NCI-H524 (cell line): ENCODE measurements around the gene PTH.

Source experiments
- DNase-seq, 2 experiments: peaks; one replicate each; lab custom pipeline; 2025; lab: John Stamatoyannopoulos, UW

PTH gene

DNA sequence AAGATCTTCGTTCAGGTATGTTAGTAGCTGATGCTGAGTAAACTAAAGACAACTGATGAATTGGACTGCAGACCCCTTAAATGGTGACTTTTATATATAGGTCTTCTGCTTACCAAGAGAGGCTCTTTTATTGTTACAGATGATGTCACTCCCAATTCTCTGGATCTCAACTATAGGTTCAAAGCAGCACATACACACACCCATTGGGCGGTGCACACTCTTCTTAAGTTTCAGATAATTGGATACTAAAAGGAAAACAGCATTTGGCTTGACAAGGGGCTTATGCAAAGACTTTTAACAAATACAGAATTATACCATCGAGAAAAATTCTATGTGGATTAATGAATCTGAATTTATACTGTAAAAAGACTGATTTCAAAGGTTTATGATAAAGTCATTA lies at the start of gene PTH:
TSS of gene PTH (minus strand) at position 69 of the 400 bp plus-strand sequence. CDS start 3,142 bp downstream, outside the sequence.
- DNase-seq = peak in 1 of 2 experiments; percentile 3

DNA sequence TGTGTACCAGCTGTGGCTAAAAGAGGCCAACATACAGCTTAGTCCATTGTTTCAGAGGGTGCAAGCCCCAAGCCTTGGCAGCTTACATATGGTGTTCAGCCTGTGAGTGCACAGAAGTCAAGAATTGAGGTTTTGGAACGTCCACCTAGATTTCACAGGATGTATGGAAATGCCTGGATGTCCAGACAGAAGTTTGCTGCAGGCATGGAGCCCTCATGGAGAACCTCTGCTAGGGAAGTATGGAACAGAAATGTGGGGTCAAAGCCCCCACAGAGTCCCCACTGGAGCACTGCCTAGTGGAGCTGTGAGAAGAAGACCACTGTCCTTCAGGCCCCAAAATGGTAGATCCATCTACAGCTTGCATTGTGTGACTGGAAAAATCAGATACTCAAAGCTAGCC lies 42.2 kb upstream of the PTH start:
- no peak for DNase-seq

DNA sequence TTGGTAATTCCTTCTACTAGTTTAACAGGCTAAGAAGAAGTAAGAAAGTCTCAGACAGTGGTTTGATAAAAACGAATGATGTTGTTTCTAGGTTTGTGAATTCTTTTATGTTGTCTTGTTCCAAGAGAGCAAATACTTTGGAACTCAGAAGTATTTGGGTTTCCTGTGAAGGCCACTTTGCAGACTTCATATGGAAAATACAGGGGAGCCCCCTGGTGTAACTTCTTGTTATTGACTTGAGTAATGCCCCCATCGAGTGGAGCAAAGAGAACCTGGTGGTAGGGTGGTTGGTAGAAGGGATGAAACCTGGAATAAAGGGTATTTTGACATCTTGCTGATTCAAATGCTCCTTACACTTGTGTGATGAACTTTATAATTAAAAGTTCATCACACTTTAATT lies 40.0 kb upstream of the PTH start:
- DNase-seq = peak in 1 of 2 experiments; percentile 32

DNA sequence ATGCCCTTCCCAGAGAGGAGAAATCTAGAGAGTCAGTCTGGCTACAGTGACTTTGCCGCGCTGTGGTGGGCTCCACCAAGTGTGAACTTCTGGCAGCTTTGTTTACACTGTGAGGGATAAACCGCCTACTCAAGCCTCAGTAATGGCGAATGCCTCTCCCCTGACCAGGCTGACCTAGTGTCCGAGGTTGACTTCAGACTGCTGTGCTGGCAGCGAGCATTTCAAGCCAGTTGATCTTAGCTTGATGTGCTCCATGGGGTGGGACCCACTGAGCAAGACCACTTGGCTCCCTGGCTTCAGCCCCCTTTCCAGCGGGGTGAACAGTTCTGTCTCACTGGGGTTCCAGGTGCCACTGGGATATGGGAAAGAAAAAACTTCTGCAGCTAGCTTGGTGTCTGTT lies 38.6 kb upstream of the PTH start:
- no peak for DNase-seq

DNA sequence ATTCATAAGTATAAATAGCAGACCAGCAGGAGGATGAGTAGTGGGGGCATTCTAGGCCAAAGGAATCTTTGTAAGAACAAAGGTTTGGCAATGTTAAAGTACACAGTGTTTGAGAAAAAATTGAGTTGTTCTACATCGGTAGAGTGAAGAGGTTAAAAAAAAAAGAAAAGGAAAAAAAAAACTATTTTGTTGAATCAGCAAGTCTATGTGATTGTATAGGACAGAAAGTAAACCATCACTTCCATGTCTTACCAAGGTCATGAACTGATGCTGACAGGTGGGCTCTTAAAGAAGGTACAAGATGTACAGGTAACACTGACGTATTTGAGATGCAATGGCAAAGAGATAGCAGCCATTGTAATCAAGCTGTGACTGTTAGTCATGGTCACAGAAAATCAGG lies 29.5 kb upstream of the PTH start:
- DNase-seq = no peak

DNA sequence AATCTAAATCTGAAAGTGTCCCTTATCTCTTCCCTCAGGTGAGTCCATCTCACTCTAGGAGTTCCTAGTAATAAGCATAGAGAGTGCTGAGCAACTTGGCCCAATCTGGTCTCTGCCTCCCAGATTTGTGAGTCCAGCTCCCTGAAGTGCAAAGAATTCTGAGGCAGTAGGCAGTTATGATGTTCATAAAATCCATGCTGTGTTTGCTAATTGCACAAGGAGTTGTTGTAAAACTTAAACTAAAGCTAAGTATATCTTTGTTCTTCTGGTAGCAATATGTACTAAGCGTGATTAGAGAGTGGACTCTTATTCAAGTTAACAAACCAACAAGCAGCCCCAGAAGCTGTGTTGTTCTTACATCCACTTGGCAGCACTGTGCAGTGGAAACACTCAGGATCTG lies 7.6 kb upstream of the PTH start:
- no peak for DNase-seq

DNA sequence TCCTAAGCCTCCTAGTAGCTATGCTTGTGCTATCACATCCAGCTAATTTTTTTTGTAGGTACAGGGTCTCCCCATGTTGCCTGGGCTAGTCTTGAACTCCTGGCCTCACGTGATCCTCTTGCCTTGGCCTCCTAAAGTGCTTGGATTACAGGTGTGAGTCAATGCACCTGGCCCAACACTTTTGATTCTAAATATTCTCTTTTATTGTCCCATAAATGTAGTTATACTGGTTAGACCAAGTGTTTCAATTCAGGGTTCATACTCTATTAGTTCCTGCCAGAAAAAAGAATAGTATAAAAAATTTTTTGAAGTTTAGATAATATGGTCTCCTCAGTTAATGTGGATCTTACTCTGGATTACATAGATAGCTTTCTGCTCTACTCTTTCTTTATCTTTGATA lies 6.7 kb upstream of the PTH start:
- DNase-seq = no peak

DNA sequence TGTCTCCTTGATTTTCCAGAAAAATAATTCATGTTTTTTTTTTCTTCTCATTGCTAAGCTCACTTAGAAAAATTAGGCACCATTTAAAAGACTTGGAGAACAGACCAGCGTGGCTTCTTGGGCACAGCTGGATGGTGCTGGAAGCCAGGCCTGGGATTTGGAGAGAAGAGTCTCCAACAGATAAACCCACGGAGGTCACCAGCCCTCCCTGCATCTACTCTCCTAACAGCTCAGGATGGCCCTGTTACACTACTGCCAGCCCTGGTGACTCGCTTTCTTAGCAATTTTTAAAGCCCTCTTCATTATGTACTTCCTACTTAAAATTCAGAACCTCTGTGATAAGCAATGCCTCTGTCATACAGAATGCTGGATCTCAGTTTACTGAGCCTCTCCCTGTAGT lies 1.7 kb downstream of the PTH start:
- no peak for DNase-seq

DNA sequence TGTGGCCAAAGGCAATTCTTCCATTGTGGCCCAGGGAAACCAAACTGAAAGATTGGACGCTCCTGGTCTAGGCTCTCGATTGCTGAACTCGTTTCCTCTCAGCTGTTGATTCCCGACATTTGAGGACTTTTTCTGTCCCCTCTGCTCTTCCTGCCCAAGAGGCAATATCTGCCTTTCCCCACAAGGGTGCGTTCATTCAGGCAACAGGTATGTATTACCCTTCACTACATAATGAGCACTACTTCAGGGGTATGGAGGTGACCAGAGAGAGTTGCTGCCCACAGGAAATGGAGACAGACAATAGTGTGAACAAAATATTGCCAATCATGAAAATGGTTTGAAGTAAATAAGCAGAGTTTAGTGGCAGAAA lies 8.2 kb downstream of the PTH start:
- DNase-seq = peak in 1 of 2 experiments; percentile 2

DNA sequence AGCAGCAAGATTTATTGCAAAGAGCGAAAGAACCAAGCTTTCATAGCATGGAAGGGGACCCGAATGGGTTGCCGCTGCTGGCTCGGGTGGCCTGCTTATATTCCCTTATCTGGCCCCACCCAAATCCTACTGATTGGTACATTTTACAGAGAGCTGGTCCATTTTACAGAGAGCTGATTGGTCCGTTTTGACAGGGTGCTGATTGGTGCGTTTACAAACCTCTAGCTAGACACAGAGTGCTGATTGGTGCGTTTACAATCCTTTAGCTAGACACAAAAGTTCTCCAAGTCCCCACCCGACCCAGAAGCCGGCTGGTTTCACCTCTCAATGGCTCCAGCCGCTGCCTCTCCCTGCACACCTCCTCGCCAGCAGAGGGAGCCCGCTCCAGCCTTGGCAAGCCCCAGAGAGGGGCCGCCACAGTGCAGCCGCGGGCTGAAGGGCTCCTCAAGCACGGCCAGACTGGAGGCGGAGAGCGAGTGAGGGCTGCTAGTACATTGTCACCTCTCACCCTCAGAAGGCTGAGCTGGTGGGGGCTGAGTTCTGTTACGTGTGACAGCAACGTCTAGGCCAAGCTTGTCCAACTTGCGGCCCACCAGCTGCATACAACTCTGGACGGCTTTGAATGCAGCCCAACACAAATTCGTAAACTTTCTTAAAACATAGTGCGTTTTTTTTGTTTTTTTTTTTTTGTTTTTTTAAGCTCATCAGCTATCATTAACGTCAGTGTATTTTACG lies 8.7 kb downstream of the PTH start:
- peak; percentile 16 to 49 for DNase-seq

DNA sequence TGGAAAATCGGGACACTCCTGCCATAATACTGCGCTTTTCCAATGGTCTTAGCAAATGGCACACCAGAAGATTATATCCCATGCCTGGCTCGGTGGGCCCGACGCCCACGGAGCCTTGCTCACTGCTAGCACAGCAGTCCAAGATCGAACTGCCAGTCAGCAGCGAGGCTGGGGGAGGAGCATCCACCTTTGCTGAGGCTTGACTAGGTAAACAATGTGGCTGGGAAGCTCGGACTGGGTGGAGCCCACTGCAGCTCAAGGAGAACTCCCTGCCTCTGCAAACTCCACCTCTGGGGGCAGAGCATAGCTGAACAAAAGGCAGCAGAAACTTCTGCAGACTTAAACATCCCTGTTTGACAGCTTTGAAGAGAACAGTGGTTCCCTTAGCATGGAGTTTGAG lies 15.6 kb downstream of the PTH start:
- no peak for DNase-seq

DNA sequence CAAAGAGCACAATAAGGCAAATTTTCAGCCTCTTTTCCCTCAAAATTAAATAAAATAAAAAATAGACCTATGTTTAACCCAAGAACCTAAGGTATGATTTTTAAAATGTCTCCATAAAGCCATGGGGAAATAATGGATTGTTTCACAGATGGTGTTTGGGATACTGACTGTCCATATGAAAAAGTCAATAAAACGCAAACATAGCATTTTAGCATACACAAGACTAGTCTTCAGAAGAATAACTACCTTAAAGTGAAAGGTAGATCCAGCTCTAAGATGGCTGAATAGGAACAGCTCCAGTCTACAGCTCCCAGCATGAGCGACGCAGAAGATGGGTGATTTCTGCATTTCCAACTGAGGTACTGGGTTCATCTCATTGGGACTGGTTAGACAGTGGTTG lies 16.1 kb downstream of the PTH start:
- no peak for DNase-seq

DNA sequence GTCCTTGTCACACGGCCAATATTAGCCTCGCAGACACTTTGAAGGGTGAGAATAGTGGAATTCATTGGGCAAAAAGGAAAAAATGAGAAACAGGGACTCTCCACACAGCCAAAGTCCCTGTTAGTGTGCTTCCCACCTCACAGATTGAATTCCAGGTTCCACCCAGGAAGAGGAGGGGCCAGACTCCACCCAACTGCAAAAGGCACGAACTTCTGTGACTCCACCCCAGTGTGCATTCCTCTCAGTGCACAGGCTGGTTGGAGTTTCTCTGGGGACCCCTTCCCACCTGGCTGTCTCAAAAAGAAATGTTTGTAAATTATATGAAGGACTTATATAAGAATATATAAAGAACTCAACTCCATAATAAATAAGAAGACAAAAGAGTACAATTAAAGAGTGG lies 20.7 kb downstream of the PTH start:
- DNase-seq = no peak

DNA sequence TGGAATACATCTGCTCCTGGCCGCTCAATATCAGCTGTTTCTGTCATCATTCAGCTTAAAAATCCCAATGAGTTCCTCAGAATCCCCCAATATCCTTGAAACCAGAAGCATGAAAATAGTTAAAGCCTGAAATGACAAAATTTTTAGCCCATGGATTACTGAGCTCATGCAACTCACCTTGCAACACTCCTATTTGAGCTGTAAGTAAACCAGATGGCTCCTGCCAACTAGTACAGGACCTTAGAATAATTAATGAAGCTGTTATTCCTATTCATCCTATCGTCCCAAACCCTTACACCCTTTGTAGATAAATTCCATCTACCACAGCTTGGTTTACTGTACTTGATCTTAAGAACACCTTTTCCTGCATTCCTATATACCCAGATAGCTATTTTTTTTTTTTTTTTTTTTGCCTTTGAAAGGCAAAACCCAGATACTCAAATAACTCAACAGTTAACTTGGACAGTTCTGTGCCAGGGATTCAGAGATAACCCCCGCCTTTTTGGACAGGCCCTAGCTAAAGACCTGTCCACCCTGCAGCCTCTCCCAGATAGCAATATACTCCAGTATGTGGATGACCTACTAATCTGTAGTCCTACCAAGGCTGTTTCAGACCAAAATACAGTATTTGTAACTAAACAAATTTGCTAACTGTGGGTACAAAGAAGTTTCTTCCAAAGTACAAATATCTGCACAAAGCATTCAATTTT lies 22.6 kb downstream of the PTH start:
- no peak for DNase-seq

DNA sequence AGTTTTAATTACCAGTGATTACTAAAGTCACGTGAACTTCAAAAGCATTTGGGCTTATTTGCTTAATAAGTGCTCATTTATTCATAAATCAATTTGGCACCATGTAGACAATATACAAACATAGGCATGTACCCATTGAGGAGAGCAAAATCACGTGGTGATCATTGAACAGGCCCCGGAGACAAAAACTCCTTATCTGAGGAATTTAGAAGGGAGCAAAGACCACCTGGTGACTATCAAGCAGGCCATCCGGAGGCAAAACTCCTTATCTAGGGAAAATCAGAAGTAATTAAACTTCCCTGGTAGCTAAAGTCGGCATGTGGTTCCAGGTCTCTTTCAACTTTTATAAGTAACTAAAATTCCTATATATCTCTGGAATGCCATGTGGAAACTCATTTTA lies 27.0 kb downstream of the PTH start:
- no peak for DNase-seq

DNA sequence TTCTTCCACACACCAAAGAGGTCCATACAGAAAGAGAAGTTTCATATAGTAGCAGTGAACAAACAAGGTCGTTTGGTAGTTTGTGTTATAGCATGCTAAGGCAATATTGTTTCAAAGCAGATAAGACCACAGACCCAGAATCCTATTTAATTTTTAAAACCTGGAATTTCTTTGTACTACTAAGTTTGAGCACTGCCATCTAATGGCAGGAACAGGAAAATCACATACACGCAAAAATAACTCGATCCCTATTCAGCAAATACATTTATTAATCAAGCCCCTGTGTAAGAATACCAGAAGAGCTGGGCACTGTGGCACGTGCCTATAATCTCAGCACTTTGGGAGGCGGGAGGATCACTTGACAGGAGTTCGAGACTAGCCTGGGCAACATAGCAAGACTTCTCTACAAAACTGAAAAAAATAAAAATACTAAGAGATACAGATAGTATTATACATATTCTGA lies 29.9 kb downstream of the PTH start:
- DNase-seq = peak in 1 of 2 experiments; percentile 59

DNA sequence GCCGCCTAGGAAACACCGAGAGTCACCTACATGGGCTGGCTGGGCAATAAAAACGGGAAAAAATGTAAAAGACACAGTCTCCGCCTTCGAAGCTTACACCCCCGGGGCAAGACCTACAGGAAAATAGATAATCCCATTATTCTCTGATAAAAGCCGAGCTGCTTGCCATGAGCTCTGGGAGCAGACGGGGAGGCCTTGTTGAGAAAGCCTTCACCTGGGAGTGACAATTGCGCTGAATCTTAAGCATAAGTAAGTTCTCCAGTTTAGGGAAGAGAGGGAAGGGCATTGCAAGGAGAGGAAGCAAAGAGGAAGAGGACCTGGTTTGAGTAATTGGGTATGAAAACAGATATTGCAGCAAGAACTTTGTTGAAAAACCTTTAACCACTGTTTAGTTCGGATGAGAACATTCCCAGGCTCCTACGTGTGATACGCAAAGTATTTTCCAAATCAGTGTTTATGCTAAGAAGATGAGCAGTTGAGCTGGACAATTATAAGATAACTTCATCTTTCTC lies 32.0 kb downstream of the PTH start:
- peak in 1 of 2 experiments; percentile 54 for DNase-seq

DNA sequence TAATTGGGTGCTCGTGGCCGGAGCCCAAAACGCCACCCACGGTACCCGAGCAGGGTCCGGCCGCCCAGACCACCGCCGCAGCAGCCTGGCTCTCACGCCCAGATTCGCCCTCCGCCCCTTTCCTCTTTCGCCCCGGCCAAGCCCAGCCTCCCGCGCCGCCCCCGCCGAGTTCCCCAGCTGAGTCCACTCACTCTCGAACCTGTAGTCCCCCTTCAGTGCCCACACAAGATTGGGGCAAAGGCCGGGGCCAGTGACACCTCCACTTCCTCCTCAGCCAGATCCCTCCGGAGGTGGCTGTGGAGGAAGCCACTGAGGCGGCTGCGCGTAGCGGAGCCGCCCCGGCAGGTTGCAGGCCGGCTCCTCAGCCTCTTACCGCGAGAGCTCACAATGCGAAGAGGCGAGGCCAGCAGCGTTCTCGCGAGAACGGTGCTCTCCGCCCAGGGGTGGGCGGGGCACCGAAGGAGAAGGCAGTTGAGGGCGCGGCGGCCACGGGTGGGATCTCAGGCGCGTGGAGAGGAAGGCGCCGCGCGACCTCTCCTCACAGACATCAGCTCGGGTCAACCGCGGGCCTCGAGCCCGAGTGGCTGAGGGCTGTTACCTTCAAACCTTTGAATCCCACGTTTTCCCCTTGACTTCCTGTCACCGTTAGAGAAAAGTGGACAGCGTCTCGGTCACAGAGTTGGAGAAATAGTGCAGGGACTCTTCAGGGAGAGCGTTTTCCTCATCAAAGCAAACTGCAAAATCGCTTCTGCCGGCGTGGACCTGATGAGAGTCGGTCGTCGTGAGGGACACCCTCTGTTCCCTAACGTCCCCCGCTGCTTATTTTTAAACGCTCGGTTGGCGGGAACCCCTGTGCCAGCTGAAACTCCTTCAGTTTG lies 32.7 kb downstream of the PTH start, which contains the start of gene BTBD10:
TSS of gene BTBD10 (minus strand) at position 322 of the 878 bp plus-strand sequence. CDS start 18,098 bp downstream, outside the sequence.
- DNase-seq = peak; percentile 88 to 93

DNA sequence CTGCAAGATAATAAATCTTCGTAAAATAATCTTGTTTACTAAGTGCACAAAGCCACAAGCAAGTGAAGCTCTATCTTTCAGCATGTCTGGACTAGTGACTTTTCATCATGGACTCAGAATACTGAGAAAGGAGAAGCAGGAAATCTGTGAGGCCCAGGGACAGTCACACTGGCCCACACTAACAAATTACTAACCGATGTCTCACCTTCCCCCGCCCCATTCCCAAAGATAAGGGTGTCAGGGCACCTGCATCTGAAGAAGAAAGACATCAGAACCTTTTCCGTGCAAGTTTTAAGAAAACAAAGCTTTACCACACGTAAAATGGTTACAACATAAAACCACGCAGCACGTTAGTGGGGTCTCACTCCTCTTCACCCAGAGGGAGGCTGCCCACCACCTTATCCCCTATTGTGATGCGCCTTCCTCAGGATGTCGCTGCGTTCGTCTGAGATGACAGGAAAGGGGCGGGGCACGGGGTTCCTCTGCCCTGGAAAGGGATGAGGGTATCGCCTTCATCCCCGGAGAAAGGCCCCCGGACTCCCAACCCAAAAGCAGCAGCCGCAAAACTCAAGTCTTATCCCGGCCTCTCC lies 33.4 kb downstream of the PTH start:
- DNase-seq = peak; percentile 34 to 61

DNA sequence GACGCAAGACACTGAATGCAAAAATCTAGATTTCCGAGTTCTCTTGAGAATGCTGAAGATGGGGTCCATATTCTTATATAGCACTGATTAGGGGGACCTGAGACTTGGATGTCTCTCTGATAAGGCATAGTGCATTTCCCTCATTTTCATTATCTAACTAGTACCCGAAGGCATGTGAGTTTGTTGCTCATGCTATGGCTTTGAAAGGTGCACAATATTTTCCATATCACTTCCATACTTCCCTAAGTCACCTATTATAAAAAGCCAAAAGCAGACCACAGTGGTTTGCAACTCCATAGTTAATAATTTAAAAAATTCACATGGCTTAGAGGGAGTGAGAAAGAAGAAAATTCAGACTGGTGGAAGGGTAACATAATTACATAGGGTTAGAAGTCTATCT lies 34.5 kb downstream of the PTH start:
- no peak for DNase-seq

DNA sequence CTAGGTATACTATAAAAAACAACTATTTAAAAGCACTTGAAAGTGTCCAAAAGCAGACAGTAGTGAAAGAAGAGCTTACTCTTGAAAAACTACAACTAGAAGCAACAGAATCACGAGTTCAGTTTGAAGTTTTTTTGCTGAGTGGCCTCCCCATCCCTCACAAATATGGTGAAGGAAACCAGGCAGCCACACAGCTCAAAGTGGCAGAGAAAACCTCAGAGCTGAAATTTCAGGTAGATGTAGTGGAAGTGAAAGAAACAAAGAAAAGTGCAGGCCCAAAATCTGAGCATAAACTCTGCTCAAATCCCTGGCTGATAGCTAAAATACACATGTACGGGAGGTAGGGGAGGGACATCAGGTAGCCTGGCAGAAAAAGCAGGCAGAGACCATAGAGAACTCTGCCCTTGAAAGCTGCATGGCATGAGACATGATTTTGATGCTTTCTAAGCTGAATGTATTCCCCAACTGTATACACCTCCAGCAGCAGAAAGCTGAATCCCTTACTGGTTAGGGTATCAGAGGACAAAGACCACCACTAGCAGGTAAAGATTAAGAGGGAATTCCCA lies 44.9 kb downstream of the PTH start:
- no peak for DNase-seq
